Raji (cell line): ENCODE data around the gene IL17RC.

Experiments
- POLR2A ChIP-seq: IDR thresholded peaks from 2 replicates; pipeline ENCODE4 v1.6.1; 2011; ENCODE audit warnings: low read depth, low read length, control low read depth; ENCODE audit not compliant: insufficient read depth

The IL17RC gene

GRCh38 chr3:9933561-9934234 is 16.8 kb downstream of the IL17RC start, which contains the start of gene CRELD1:
Gene CRELD1, plus strand, starts transcription at chr3:9933834. Its CDS starts 605 bp downstream, at chr3:9934439.
- peak; percentile 85 for TF ChIP-seq POLR2A

- TF ChIP-seq POLR2A = no peak
Measured at GRCh38 chr3:9934235-9934621, 17.3 kb downstream of the IL17RC start.

- TF ChIP-seq POLR2A = no peak
Measured at GRCh38 chr3:9934993-9935392, 18.1 kb downstream of the IL17RC start.

GRCh38 chr3:9935966-9936510 is 19.1 kb downstream of the IL17RC start:
- TF ChIP-seq POLR2A = no peak

- no peak for TF ChIP-seq POLR2A
Measured at GRCh38 chr3:9937486-9938238, 20.8 kb downstream of the IL17RC start.

GRCh38 chr3:9938966-9939365 is 22.1 kb downstream of the IL17RC start:
- TF ChIP-seq POLR2A = no peak

- no peak for TF ChIP-seq POLR2A
Measured at GRCh38 chr3:9940746-9941145, 23.8 kb downstream of the IL17RC start.

GRCh38 chr3:9942164-9942563 is 25.3 kb downstream of the IL17RC start:
- no peak for TF ChIP-seq POLR2A

GRCh38 chr3:9942934-9943690 is 26.2 kb downstream of the IL17RC start:
- 0 out of 2 replicates have a peak, but pooled peaks have one; percentile 2 for TF ChIP-seq POLR2A

- TF ChIP-seq POLR2A = no peak
Measured at GRCh38 chr3:9944271-9944670, 27.4 kb downstream of the IL17RC start.

GRCh38 chr3:9945358-9945757 is 28.5 kb downstream of the IL17RC start:
- TF ChIP-seq POLR2A = no peak

GRCh38 chr3:9946112-9947024 is 29.5 kb downstream of the IL17RC start:
- TF ChIP-seq POLR2A = no peak

GRCh38 chr3:9947025-9947995 is 30.4 kb downstream of the IL17RC start:
- TF ChIP-seq POLR2A = no peak

- TF ChIP-seq POLR2A = no peak
Measured at GRCh38 chr3:9948586-9948985, 31.7 kb downstream of the IL17RC start.

- TF ChIP-seq POLR2A = no peak
Measured at GRCh38 chr3:9949115-9949514, 32.2 kb downstream of the IL17RC start.
